ENCODE measurements around the gene IGDCC3. TPM values are rescaled to one million over a fixed set of nuclear protein-coding genes. Genes with fewer than 3 reads are reported as not detected.

IGDCC3 gene
- total RNA-seq, 4 donors from 2014 or later = 0.82 to 5.5 TPM; not detected in 2

DNA sequence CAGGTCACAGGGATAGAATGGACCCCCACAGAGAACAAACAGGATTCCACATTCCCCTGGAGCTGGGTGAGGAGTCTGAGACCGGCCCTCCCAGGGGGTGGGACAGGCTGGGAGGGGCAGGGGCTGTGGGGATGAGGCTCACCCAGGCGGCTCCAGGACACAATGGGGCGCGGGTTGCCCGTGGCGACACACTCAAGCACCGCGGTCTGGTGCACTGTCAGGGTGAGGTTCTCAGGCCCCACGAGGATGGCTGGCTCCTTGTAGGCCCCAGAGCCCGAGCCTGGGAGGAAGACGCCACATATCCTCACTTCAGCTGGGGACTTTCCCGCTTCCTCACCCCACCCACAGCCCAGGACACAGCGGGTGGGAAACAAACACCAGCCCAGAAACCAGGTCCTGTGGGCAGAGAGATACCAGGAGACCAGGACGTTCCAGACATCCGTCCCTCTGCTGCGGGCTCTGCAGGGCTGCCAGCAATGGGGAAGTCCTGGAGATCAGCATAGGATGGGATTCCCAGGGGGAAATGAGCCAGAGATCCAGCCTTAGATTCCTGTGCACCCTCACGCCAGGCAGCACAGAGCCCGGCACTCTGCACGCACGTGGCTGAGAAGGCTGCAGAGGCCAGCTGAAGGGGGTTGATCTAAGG lies 43.1 kb downstream of the IGDCC3 start:
- Histone ChIP-seq H3K4me1 (no peaks in the 10 kb centered on the region), H3K27ac (no peak overlapping the region), H3K36me3 (no peaks in the 10 kb centered on the region), H3K27me3 (no peaks in the 10 kb centered on the region), H3K4me3 (no peak overlapping the region), H3K9me3 (no peaks in the 10 kb centered on the region)
- TF ChIP-seq, protein P1, sequence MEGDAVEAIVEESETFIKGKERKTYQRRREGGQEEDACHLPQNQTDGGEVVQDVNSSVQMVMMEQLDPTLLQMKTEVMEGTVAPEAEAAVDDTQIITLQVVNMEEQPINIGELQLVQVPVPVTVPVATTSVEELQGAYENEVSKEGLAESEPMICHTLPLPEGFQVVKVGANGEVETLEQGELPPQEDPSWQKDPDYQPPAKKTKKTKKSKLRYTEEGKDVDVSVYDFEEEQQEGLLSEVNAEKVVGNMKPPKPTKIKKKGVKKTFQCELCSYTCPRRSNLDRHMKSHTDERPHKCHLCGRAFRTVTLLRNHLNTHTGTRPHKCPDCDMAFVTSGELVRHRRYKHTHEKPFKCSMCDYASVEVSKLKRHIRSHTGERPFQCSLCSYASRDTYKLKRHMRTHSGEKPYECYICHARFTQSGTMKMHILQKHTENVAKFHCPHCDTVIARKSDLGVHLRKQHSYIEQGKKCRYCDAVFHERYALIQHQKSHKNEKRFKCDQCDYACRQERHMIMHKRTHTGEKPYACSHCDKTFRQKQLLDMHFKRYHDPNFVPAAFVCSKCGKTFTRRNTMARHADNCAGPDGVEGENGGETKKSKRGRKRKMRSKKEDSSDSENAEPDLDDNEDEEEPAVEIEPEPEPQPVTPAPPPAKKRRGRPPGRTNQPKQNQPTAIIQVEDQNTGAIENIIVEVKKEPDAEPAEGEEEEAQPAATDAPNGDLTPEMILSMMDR (IDR thresholded peaks at IDR 0.05) = no peak
- no peak for TF ChIP-seq POLR2A (IDR thresholded peaks at IDR 0.05)
- no peak for DNase-seq
- intact Hi-C loops (cut with DNase I; ENCODE audit: low total_unique reads) = no loop called here

DNA sequence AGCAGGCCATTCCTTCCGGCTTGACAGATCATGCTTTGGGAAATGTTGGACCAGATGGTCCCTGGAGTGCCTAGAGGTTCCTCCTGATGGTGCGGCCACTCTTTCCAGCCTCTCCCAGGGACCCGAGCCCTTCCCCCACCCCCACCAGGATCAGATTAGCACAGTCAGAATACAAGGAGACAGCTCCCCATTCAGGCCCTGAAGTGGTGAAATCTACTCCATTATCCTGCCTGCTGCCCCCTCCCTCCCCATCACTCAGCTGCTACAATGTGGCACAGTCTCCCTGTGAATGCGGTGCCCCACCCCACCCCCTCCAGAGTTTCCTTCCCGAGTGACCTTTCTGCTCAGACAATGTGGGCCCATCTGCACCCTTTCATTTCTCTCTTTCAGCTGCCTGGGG lies 43.9 kb downstream of the IGDCC3 start:
- Histone ChIP-seq H3K4me1 (no peaks in the 10 kb centered on the region), H3K9me3 (no peaks in the 10 kb centered on the region), H3K27ac (no peak overlapping the region), H3K36me3 (no peaks in the 10 kb centered on the region), H3K27me3 (no peaks in the 10 kb centered on the region), H3K4me3 (no peak overlapping the region)
- TF ChIP-seq, protein P1 (IDR thresholded peaks at IDR 0.05) = no peak
- no peak for TF ChIP-seq POLR2A (IDR thresholded peaks at IDR 0.05)
- no peak for DNase-seq
- intact Hi-C loops (cut with DNase I; ENCODE audit: low total_unique reads) = no loop called here

DNA sequence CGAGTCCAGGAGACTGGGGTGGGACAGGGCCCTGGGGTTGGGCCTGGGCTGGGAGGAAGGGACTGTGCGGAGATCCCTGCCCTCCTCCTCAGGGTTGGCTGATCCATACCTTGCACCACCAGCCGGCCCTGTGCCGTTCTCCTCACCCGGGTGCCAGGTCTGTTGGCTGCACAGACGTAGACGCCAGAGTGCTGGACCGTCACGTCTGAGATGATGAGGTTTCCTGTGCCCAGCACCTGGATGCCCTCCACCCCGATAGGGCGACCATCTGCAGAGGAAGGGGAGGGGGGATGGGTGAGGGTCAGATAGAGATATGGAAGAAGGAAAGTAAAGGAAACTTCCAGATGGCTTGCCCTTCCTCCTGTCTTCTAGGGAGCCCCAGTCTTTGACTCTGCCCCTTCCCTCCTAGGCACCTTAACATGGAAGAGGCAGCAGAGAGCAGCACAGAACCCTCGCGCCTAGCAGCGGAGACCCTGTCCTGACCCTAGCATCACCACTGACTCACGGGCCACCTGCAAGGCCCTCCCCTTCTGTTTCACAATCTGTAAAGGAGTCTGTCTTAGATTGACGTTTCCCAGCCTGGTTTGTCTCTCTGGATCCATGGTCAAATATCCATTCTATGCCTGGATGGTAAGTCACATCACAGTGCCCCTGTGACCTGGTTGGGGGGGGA lies 44.5 kb downstream of the IGDCC3 start:
- Histone ChIP-seq H3K27ac (no peak overlapping the region), H3K27me3 (no peaks in the 10 kb centered on the region), H3K4me1 (no peaks in the 10 kb centered on the region), H3K36me3 (no peaks in the 10 kb centered on the region), H3K4me3 (no peak overlapping the region), H3K9me3 (no peaks in the 10 kb centered on the region)
- TF ChIP-seq, protein P1 (IDR thresholded peaks at IDR 0.05) = no peak
- TF ChIP-seq POLR2A (IDR thresholded peaks at IDR 0.05) = no peak
- no peak for DNase-seq
- intact Hi-C loops (cut with DNase I; ENCODE audit: low total_unique reads) = no loop called here

DNA sequence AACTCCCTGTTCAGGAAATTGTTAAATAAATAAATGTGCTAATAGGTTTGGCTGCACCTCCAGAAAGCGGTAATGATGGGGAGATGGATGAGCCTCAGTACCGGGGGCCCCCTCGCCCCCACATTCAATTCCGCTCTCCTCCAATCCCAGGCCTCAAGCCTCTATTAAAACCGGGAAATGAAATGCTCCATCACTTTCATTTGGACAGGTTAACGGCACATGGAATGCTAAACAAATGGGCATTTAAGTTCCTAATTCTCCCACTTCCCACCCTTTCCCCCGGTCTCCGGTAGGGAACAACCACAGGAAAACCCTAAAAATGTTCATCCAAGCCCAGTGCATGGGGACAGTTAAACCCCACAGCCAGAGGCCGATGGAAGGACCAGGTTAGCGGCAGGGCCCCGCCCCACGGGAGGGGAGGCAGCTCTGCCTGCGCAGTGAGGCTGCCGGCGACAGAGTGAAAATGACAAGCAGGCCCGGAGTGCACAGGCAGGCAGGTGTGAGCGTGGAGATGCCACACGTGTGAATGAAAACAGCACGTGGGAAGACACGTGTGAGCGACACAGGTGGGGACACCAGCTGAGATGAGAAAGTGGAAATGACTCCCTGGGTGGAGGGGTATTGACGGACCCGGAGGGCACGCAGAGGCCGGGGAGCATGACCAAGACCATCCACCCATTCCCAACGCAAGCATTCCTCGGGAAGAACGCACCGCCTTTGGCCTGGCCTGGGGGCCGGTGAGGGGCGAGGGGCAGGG lies 45.2 kb downstream of the IGDCC3 start:
- TF ChIP-seq, protein P1 (IDR thresholded peaks at IDR 0.05) = no peak
- no peak for TF ChIP-seq POLR2A (IDR thresholded peaks at IDR 0.05)
- H3K4me3 ChIP-seq = no peak overlapping the region
- no peaks in the 10 kb centered on the region for H3K27me3 ChIP-seq
- no peaks in the 10 kb centered on the region for H3K9me3 ChIP-seq
- no peak for DNase-seq
- H3K27ac ChIP-seq = no peak overlapping the region
- intact Hi-C loops (cut with DNase I; ENCODE audit: low total_unique reads) = no loop called here
- H3K36me3 ChIP-seq = no peaks in the 10 kb centered on the region
- no peaks in the 10 kb centered on the region for H3K4me1 ChIP-seq

DNA sequence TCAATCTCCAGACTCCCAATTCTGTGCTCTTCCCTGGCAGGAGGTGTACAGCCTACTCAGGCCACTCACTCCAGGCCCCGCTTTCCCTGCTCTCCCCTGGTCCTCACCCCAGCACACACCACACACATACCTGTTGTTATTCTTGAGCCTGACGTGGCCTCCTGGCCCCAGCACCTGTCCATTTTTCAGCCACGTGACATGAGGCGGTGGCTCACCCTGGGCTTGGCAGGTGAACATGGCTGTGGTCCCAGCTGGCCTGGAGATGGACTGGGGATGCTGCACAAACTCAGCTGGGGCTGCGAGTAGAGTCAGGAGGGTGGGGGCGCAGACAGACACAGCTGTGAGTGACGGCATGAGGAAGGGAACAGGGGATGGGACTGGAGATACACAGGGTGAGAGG lies 46.0 kb downstream of the IGDCC3 start:
- no peak overlapping the region for H3K27ac ChIP-seq
- no peak for DNase-seq
- H3K4me1 ChIP-seq = no peaks in the 10 kb centered on the region
- H3K36me3 ChIP-seq = no peaks in the 10 kb centered on the region
- intact Hi-C loops (cut with DNase I; ENCODE audit: low total_unique reads) = no loop called here
- H3K27me3 ChIP-seq = no peaks in the 10 kb centered on the region
- H3K4me3 ChIP-seq = no peak overlapping the region
- H3K9me3 ChIP-seq = no peaks in the 10 kb centered on the region
- no peak for TF ChIP-seq POLR2A (IDR thresholded peaks at IDR 0.05)
- TF ChIP-seq, protein P1 (IDR thresholded peaks at IDR 0.05) = no peak

All from uterus (tissue), 4 donors.